H1 (cell line): ENCODE results near the gene MDFIC. TPM values are rescaled to one million over a fixed set of nuclear protein-coding genes. Genes with fewer than 3 reads are reported as not detected.

Experiments
- CTCF ChIA-PET: fragments of 300-600 bp; sonication (Branson Sonifier 250); formaldehyde crosslinking; loops from one replicate; lab custom pipeline; 2021; ENCODE audit not compliant: partially characterized antibody; lab: Charles Lee
- POLR2A ChIA-PET: fragments of 300-600 bp; sonication (Branson Sonifier 250); formaldehyde crosslinking; loops from one replicate; lab custom pipeline; 2021; ENCODE audit warnings: inconsistent platforms; ENCODE audit not compliant: partially characterized antibody; lab: Charles Lee
- DNase-seq, 2 experiments: peaks; one replicate each; pipeline versions ENCODE4 v3.0.0 to v3.0.0-alpha.2; 2010 to 2022; ENCODE audit warnings: low spot score in 2 of 2, low read depth in 1 of 2, mixed read lengths in 1 of 2
- FAIRE-seq: peaks from 2 replicates; lab custom pipeline; 2011; peaks lifted over from hg19 to GRCh38; lab: Jason Lieb, UNC
- H2AFZ ChIP-seq: 2 replicates; pipeline ENCODE4 v1.8.1; 2012; ENCODE audit warnings: low read length, inconsistent platforms
- H2AK5ac ChIP-seq: 2 replicates; pipeline ENCODE4 v1.6.1; 2013; ENCODE audit warnings: low read depth, low read length
- H2BK120ac ChIP-seq: replicated peaks from 2 replicates; pipeline ENCODE3; 2013; ENCODE audit warnings: low read depth, low read length, inconsistent platforms
- H2BK12ac ChIP-seq: 2 replicates; pipeline ENCODE4 v1.6.1; 2013; ENCODE audit warnings: low read depth, low read length
- H2BK15ac ChIP-seq: 2 replicates; pipeline ENCODE4 v1.6.1; 2013; ENCODE audit warnings: low read length
- H2BK20ac ChIP-seq: 2 replicates; pipeline ENCODE4 v1.6.1; 2013; ENCODE audit warnings: low read length
- H2BK5ac ChIP-seq: 2 replicates; pipeline ENCODE4 v1.6.1; 2013; ENCODE audit warnings: low read depth, low read length
- H3K14ac ChIP-seq: 2 replicates; pipeline ENCODE4 v1.6.1; 2013; ENCODE audit warnings: inconsistent platforms; ENCODE audit not compliant: insufficient read length
- H3K18ac ChIP-seq: 2 replicates; pipeline ENCODE4 v1.6.1; 2013; ENCODE audit warnings: low read length; ENCODE audit errors: extremely low read depth
- H3K23ac ChIP-seq: 2 replicates; pipeline ENCODE4 v1.6.1; 2013; ENCODE audit warnings: inconsistent platforms; ENCODE audit not compliant: insufficient read length
- H3K23me2 ChIP-seq: 2 replicates; pipeline ENCODE4 v1.6.1; 2013; ENCODE audit warnings: low read depth, low read length
- H3K27ac ChIP-seq: 2 replicates; pipeline ENCODE4 v1.6.1; 2011; ENCODE audit warnings: low read depth, low read length, inconsistent platforms
- H3K27me3 ChIP-seq, 4 experiments: replicated peaks in 1 of 4; 1 replicate in 1 of 4; 2 replicates in 3 of 4; pipeline versions ENCODE4 v1.6.1 to v1.8.1; 2011 to 2013; ENCODE audit warnings: low read length in 3 of 4, mild to moderate bottlenecking in 3 of 4, inconsistent platforms in 2 of 4, mixed read lengths in 2 of 4, moderate library complexity in 1 of 4; ENCODE audit not compliant: control insufficient read depth in 3 of 4, insufficient read depth in 3 of 4; ENCODE audit errors: extremely low read depth in 1 of 4
- H3K36me3 ChIP-seq, 4 experiments: 2 replicates each; pipeline versions ENCODE4 v1.6.1 to v1.8.1; 2011 to 2013; ENCODE audit warnings: mild to moderate bottlenecking in 4 of 4, low read length in 3 of 4, moderate library complexity in 2 of 4, control low read depth in 1 of 4, inconsistent platforms in 1 of 4; ENCODE audit not compliant: insufficient read depth in 4 of 4, control insufficient read depth in 2 of 4
- H3K4ac ChIP-seq: replicated peaks from 2 replicates; pipeline ENCODE3; 2013; ENCODE audit warnings: low read length, low read depth, mixed read lengths, inconsistent platforms; ENCODE audit not compliant: insufficient read length
- H3K4me1 ChIP-seq, 4 experiments: replicated peaks in 1 of 4; 1 replicate in 1 of 4; 2 replicates in 3 of 4; pipeline versions ENCODE4 v1.6.1 to v1.8.1; 2011 to 2013; ENCODE audit warnings: low read length in 3 of 4, inconsistent platforms in 2 of 4, mixed read lengths in 1 of 4; ENCODE audit not compliant: insufficient read depth in 4 of 4, control insufficient read depth in 3 of 4
- H3K4me2 ChIP-seq, 2 experiments: 2 replicates each; pipeline versions ENCODE4 v1.6.1 to v1.8.1; 2011 to 2013; ENCODE audit warnings: low read depth in 2 of 2, low read length in 2 of 2, control low read depth in 1 of 2, inconsistent platforms in 1 of 2, mild to moderate bottlenecking in 1 of 2; ENCODE audit not compliant: insufficient read depth in 1 of 2
- H3K4me3 ChIP-seq, 4 experiments: fragments of 200-600, 300-600 bp in 1 of 4; sonication (generic), shearing (Covaris generic), sonication (Bioruptor Twin) in 1 of 4; 2 replicates each; pipeline versions ENCODE4 v1.5.1 to v1.8.1; 2011 to 2016; ENCODE audit warnings: low read length in 4 of 4, low read depth in 3 of 4, control low read depth in 2 of 4, inconsistent platforms in 2 of 4, mild to moderate bottlenecking in 2 of 4, mixed read lengths in 1 of 4, moderate library complexity in 1 of 4; ENCODE audit not compliant: insufficient read depth in 2 of 4; ENCODE audit errors: extremely low read depth in 1 of 4
- H3K56ac ChIP-seq: replicated peaks from 2 replicates; pipeline ENCODE3; 2013; ENCODE audit warnings: low read depth, mild to moderate bottlenecking, mixed read lengths, low read length, inconsistent platforms; ENCODE audit not compliant: insufficient read length
- H3K79me1 ChIP-seq: 2 replicates; pipeline ENCODE4 v1.6.1; 2013; ENCODE audit warnings: low read depth, low read length, control low read depth
- H3K79me2 ChIP-seq, 2 experiments: 2 replicates each; pipeline versions ENCODE4 v1.6.1 to v1.8.1; 2012 to 2013; ENCODE audit warnings: low read length in 2 of 2, mild to moderate bottlenecking in 2 of 2, inconsistent platforms in 1 of 2; ENCODE audit not compliant: insufficient read depth in 2 of 2, control insufficient read depth in 1 of 2
- H3K9ac ChIP-seq, 4 experiments: replicated peaks in 1 of 4; 1 replicate in 1 of 4; 2 replicates in 3 of 4; pipeline versions ENCODE4 v1.6.1 to v1.8.1; 2011 to 2013; ENCODE audit warnings: low read depth in 3 of 4, low read length in 3 of 4, control low read depth in 2 of 4, mild to moderate bottlenecking in 2 of 4, moderate library complexity in 2 of 4, inconsistent platforms in 1 of 4; ENCODE audit errors: extremely low read depth in 1 of 4
- H3K9me3 ChIP-seq, 2 experiments: 2 replicates each; pipeline versions ENCODE4 v1.6.1 to v1.8.1; 2012 to 2013; ENCODE audit warnings: mild to moderate bottlenecking in 2 of 2, moderate library complexity in 2 of 2, control low read depth in 1 of 2, inconsistent platforms in 1 of 2, low read depth in 1 of 2, low read length in 1 of 2, mixed read lengths in 1 of 2; ENCODE audit not compliant: insufficient read depth in 2 of 2
- H4K20me1 ChIP-seq, 2 experiments: replicated peaks in 1 of 2; 2 replicates each; pipeline versions ENCODE3 to v1.8.1; 2011 to 2013; ENCODE audit warnings: inconsistent platforms in 2 of 2, low read length in 2 of 2, mild to moderate bottlenecking in 1 of 2; ENCODE audit not compliant: insufficient read depth in 2 of 2, control insufficient read depth in 1 of 2
- H4K5ac ChIP-seq: 2 replicates; pipeline ENCODE4 v1.6.1; 2013; ENCODE audit warnings: low read length, low read depth, mixed read lengths, inconsistent platforms; ENCODE audit not compliant: insufficient read length
- H4K8ac ChIP-seq: 2 replicates; pipeline ENCODE4 v1.8.0; 2013; ENCODE audit warnings: mild to moderate bottlenecking, moderate library complexity, low read length, inconsistent platforms; ENCODE audit not compliant: insufficient read depth; ENCODE audit errors: extremely low read depth
- H4K91ac ChIP-seq: replicated peaks from 2 replicates; pipeline ENCODE3; 2013; ENCODE audit warnings: low read length, mixed read lengths, inconsistent platforms; ENCODE audit not compliant: insufficient read length
- BRCA1 ChIP-seq: IDR thresholded peaks from 2 replicates; pipeline ENCODE4 v1.6.1; 2012; ENCODE audit warnings: low read depth, low read length, improper control_type of control experiment
- HDAC6 ChIP-seq: IDR thresholded peaks from one replicate; pipeline ENCODE4 v1.7.1; 2012; ENCODE audit warnings: low read depth, mild to moderate bottlenecking, inconsistent platforms, low read length, moderate library complexity
- POLR2A ChIP-seq, 2 experiments: IDR thresholded peaks; 1 replicate in 1 of 2; 2 replicates in 1 of 2; pipeline ENCODE4 v1.6.1; 2011; ENCODE audit warnings: low read depth in 2 of 2, low read length in 2 of 2, mild to moderate bottlenecking in 2 of 2; ENCODE audit errors: control extremely low read depth in 1 of 2
- RBBP5 ChIP-seq: IDR thresholded peaks from 2 replicates; pipeline ENCODE4 v1.7.1; 2012; ENCODE audit warnings: low read depth, mild to moderate bottlenecking, inconsistent platforms, low read length, moderate library complexity, borderline replicate concordance
- SUZ12 ChIP-seq: fragments of 200-600 bp; sonication (generic); IDR thresholded peaks from 2 replicates; pipeline ENCODE4 v1.6.1; 2012; ENCODE audit warnings: mild to moderate bottlenecking, inconsistent platforms, low read length, moderate library complexity, mixed read lengths
- TEAD4 ChIP-seq: IDR thresholded peaks from 2 replicates; pipeline ENCODE4 v1.6.1; 2012; ENCODE audit warnings: low read depth, low read length, inconsistent platforms, mixed read lengths
- WGBS, 2 experiments: shearing (Covaris generic) in 1 of 2; methylation state at CpG; one replicate each; pipeline versions ENCODE4 v1.1.6 to v1.1.7; 2013 to 2015; ENCODE audit warnings: low lambda C conversion rate in 2 of 2, mixed read lengths in 2 of 2, inconsistent platforms in 1 of 2, low coverage in 1 of 2, missing lambda C conversion rate in 1 of 2; ENCODE audit not compliant: insufficient replicate concordance in 2 of 2, insufficient coverage in 1 of 2, insufficient read length in 1 of 2; ENCODE audit errors: extremely low coverage in 1 of 2, missing lambda C conversion rate in 1 of 2; 5-methylcytosine and 5-hydroxymethylcytosine counted together
- polyA plus RNA-seq, 7 experiments: library from polyadenylated mRNA; depleted of rRNA in 3 of 7; stranded (reverse) in 5 of 7; unstranded in 2 of 7; fragments of >200 nt in 5 of 7; fragments of 200-250 nt in 2 of 7; gene quantifications; 1 replicate in 5 of 7; 2 replicates in 1 of 7; 4 replicates in 1 of 7; pipeline versions ENCODE4 v1.2.1 to v1.2.3, GENCODE V29; 2011 to 2013; ENCODE audit warnings: missing spikeins in 2 of 7, mixed read lengths in 2 of 7
- total RNA-seq: library from RNA; stranded (reverse); fragmentation: NEBNext Ultra II Directional; extraction: Animal tissue kit (Norgen Biotek cat#: 25700); gene quantifications from 2 replicates; pipeline ENCODE4 v1.2.1, GENCODE V29; 2021

Gene MDFIC
- total and polyA plus RNA-seq, 2 of the 8 experiments (the other 6 are each of a cell fraction or from before 2014, with no cell fraction given), result 2.3 to 11.4 TPM

DNA sequence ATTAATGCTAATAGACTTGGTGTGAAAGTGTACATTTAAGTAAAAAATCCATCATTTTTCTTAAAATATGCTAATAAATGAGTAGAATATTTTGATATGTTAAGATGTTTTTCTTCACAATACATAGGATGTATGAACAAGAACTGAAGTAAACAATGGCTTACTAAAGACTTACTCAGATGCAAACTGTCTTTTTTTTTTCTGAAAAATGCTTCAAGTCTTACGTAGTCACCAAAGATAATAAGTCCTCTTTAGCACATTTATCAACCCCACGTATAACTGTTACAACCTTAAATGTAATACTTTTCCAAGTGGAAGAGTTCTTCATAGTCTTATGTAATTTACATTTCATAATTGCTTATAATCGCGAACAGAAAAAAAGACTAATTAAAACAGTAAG, 54.8 kb downstream of the MDFIC start:
- no peak overlapping the region for H3K56ac ChIP-seq
- no peak overlapping the region for H2BK15ac ChIP-seq
- FAIRE-seq, result no peak
- H3K23ac ChIP-seq, result no peak overlapping the region
- no peak overlapping the region for H4K8ac ChIP-seq
- peaks cover 0 to 1% (median 0%) of the 10 kb centered on the region in 4 experiments; a peak in 1 of 7 replicates for H3K27me3 ChIP-seq
- H3K4ac ChIP-seq, result no peak overlapping the region
- H4K5ac ChIP-seq, result no peak overlapping the region
- no peak overlapping the region for H4K91ac ChIP-seq
- H2AFZ ChIP-seq, result no peak overlapping the region
- H3K23me2 ChIP-seq, result no peaks in the 10 kb centered on the region; the same call in 1 of the 2 replicates
- H2BK120ac ChIP-seq, result no peak overlapping the region
- no peak overlapping the region for H3K4me3 ChIP-seq
- DNase-seq, result no peak
- H3K36me3 ChIP-seq, result no peaks in the 10 kb centered on the region
- H2BK20ac ChIP-seq, result no peak overlapping the region
- H3K18ac ChIP-seq, result no peak overlapping the region
- H3K9me3 ChIP-seq, result no peaks in the 10 kb centered on the region
- no peak overlapping the region for H3K9ac ChIP-seq
- TF ChIP-seq SUZ12, result no peak
- TF ChIP-seq HDAC6, result no peak
- TF ChIP-seq BRCA1, result no peak
- no peak for TF ChIP-seq RBBP5
- TF ChIP-seq POLR2A (IDR thresholded peaks at IDR 0.05; ENCODE audit: control extremely low read depth in 1 of 2, low read depth in 2 of 2, low read length in 2 of 2), result no peak
- TF ChIP-seq TEAD4, result no peak
- ChIA-PET POLR2A (no interaction called here), CTCF (no interaction called here)
- no peak overlapping the region for H3K27ac ChIP-seq
- no peak overlapping the region for H2AK5ac ChIP-seq
- H2BK12ac ChIP-seq, result no peak overlapping the region
- no peak overlapping the region for H2BK5ac ChIP-seq
- no peak overlapping the region for H3K14ac ChIP-seq
- no peak overlapping the region for H3K4me2 ChIP-seq
- H3K4me1 ChIP-seq, result peaks cover 4 to 8% (median 7%) of the 10 kb centered on the region in 4 experiments
- WGBS, 2 experiments, result 94% methylated on average over 4 of the region's 4 CpGs; no CpG with 5 or more reads in 1 of the 2 experiments
- H3K79me2 ChIP-seq, result no peaks in the 10 kb centered on the region
- H4K20me1 ChIP-seq, result no peaks in the 10 kb centered on the region
- H3K79me1 ChIP-seq, result no peaks in the 10 kb centered on the region
